ENCODE results near the gene FARS2. TPM values are rescaled to one million over a fixed set of nuclear protein-coding genes. Genes with fewer than 3 reads are reported as not detected.

The FARS2 gene
- total RNA-seq, 2 donors from 2014 or later, result 16.2 to 18.3 TPM

DNA sequence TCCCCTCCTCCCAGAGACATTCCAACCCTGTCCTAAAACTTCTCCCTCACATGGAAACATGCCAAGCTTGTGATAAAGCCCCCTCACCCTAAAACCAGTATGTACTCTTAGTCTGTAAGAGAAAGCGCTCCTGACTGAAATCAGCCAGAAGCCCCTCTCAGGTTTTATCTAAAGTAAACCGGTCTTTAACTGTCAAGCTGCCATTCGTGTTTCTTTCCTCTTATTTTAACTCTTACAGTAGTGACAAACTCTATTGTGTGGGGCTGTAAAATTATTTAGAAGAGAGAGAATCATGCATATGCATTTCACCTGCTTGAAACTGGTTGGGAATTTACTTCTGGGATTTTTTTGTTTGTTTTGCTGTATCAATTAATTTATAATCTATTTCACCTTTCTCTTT lies 62.7 kb downstream of the FARS2 start:
- Histone ChIP-seq H3K4me3 (ENCODE audit: low read length) (peak overlapping the region; percentile 59), H3K9me3 (ENCODE audit: control insufficient read depth, low read length) (peaks cover 46% of the 10 kb centered on the region), H3K36me3 (ENCODE audit: control insufficient read depth, insufficient read depth, low read length) (peaks cover 18% of the 10 kb centered on the region), H3K27ac (ENCODE audit: low read depth, low read length) (no peak overlapping the region), H3K27me3 (ENCODE audit: control insufficient read depth, insufficient read depth, low read length, poor library complexity, severe bottlenecking) (no peaks in the 10 kb centered on the region), H3K9ac (ENCODE audit: extremely low read depth, low read length, poor library complexity, severe bottlenecking) (no peak overlapping the region), H3K4me1 (ENCODE audit: control insufficient read depth, insufficient read depth, low read length) (no peaks in the 10 kb centered on the region)
- H3K4me3 Mint-ChIP-seq, result no peak overlapping the region
- peaks cover 2% of the 10 kb centered on the region for H3K27me3 Mint-ChIP-seq (ENCODE audit: insufficient read depth)
- no peak for DNase-seq
- H3K36me3 Mint-ChIP-seq (ENCODE audit: low read depth), result peaks cover 59% of the 10 kb centered on the region
- TF ChIP-seq, protein P1, sequence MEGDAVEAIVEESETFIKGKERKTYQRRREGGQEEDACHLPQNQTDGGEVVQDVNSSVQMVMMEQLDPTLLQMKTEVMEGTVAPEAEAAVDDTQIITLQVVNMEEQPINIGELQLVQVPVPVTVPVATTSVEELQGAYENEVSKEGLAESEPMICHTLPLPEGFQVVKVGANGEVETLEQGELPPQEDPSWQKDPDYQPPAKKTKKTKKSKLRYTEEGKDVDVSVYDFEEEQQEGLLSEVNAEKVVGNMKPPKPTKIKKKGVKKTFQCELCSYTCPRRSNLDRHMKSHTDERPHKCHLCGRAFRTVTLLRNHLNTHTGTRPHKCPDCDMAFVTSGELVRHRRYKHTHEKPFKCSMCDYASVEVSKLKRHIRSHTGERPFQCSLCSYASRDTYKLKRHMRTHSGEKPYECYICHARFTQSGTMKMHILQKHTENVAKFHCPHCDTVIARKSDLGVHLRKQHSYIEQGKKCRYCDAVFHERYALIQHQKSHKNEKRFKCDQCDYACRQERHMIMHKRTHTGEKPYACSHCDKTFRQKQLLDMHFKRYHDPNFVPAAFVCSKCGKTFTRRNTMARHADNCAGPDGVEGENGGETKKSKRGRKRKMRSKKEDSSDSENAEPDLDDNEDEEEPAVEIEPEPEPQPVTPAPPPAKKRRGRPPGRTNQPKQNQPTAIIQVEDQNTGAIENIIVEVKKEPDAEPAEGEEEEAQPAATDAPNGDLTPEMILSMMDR (conservative IDR thresholded peaks at IDR 0.05), result no peak
- H3K9me3 Mint-ChIP-seq, result peaks cover 67% of the 10 kb centered on the region
- no peak overlapping the region for H3K27ac Mint-ChIP-seq
- WGBS, 2 experiments (ENCODE audit: insufficient coverage in 1 of 2, insufficient read length in 1 of 2), result 96% methylated on average over 3 of the region's 3 CpGs; no CpG with 5 or more reads in 1 of the 2 experiments
- no peaks in the 10 kb centered on the region for H3K4me1 Mint-ChIP-seq

DNA sequence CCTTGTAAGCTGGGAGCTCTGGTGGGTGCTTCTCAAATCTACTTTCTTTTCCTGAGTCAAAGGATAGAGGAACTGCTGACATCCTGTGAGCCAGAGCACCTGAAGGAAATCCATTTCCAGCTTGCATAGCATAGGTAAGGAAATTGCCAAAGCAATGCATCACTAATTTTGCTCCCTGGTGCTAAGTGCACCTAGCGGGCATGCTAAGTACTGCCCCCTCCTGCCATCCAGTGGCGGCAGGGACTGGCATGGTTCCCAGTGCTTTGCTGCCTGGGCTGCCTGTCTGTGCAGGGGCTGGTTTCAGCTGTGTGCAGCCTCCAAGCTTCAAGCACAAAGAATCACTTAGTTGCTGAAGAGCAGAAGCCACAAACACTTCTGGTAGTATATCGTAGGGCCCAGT lies 63.9 kb downstream of the FARS2 start:
- H3K4me1 ChIP-seq (ENCODE audit: control insufficient read depth, insufficient read depth, low read length), result no peaks in the 10 kb centered on the region
- H3K9ac ChIP-seq (ENCODE audit: extremely low read depth, low read length, poor library complexity, severe bottlenecking), result no peak overlapping the region
- peak overlapping the region; percentile 59 for H3K4me3 ChIP-seq (ENCODE audit: low read length)
- Mint-ChIP-seq H3K27me3 (ENCODE audit: insufficient read depth) (peaks cover 2% of the 10 kb centered on the region), H3K36me3 (ENCODE audit: low read depth) (peaks cover 56% of the 10 kb centered on the region), H3K27ac (no peak overlapping the region), H3K4me1 (no peaks in the 10 kb centered on the region), H3K9me3 (peaks cover 60% of the 10 kb centered on the region), H3K4me3 (no peak overlapping the region)
- 88 to 90% methylated on average over 3 of the region's 3 CpGs for WGBS, 2 experiments (ENCODE audit: insufficient coverage in 1 of 2, insufficient read length in 1 of 2)
- TF ChIP-seq, protein P1 (conservative IDR thresholded peaks at IDR 0.05), result no peak
- DNase-seq, result no peak
- H3K9me3 ChIP-seq (ENCODE audit: control insufficient read depth, low read length), result peaks cover 46% of the 10 kb centered on the region
- H3K27ac ChIP-seq (ENCODE audit: low read depth, low read length), result no peak overlapping the region
- no peaks in the 10 kb centered on the region for H3K27me3 ChIP-seq (ENCODE audit: control insufficient read depth, insufficient read depth, low read length, poor library complexity, severe bottlenecking)
- peaks cover 18% of the 10 kb centered on the region for H3K36me3 ChIP-seq (ENCODE audit: control insufficient read depth, insufficient read depth, low read length)

DNA sequence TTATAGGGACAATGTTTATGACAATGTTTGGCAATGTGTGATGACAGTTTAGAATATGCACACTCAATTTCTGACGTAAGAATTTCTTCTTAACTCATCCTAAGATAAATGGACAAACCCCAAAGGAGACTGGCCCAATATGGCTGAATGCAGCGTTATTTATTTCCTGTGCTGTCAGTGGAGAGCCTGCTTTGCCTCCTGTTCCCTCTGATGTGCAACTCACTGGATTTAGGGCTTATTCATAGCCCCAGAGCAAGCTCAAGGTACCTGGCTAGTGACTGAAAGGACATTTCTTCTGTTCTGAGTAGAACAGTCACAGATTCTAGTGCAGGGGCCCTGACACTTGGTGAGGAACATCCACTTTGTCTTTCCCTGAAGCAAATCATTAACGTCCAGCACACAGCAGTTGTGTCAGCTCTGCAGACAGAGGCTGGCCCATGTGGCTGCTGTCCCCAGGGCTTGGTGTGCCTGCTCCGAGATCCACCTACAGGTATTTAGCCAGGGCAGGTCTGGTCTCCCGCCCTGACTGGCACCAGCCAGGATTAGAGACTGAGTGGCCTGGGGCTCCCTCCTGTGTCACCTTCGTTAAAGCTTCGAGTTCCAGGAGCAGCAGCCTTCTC lies 64.8 kb downstream of the FARS2 start:
- Mint-ChIP-seq H3K27me3 (ENCODE audit: insufficient read depth) (peaks cover 1% of the 10 kb centered on the region), H3K9me3 (peaks cover 52% of the 10 kb centered on the region), H3K36me3 (ENCODE audit: low read depth) (peaks cover 50% of the 10 kb centered on the region), H3K4me3 (no peak overlapping the region), H3K4me1 (no peaks in the 10 kb centered on the region), H3K27ac (no peak overlapping the region)
- no peak overlapping the region for H3K27ac ChIP-seq (ENCODE audit: low read depth, low read length)
- H3K36me3 ChIP-seq (ENCODE audit: control insufficient read depth, insufficient read depth, low read length), result peaks cover 18% of the 10 kb centered on the region
- peaks cover 46% of the 10 kb centered on the region for H3K9me3 ChIP-seq (ENCODE audit: control insufficient read depth, low read length)
- no peak for DNase-seq
- no peaks in the 10 kb centered on the region for H3K4me1 ChIP-seq (ENCODE audit: control insufficient read depth, insufficient read depth, low read length)
- WGBS, 2 experiments (ENCODE audit: insufficient coverage in 1 of 2, insufficient read length in 1 of 2), result 95% methylated on average over 2 to 7 of the region's 7 CpGs
- H3K9ac ChIP-seq (ENCODE audit: extremely low read depth, low read length, poor library complexity, severe bottlenecking), result no peak overlapping the region
- no peaks in the 10 kb centered on the region for H3K27me3 ChIP-seq (ENCODE audit: control insufficient read depth, insufficient read depth, low read length, poor library complexity, severe bottlenecking)
- H3K4me3 ChIP-seq (ENCODE audit: low read length), result no peak overlapping the region
- TF ChIP-seq, protein P1 (conservative IDR thresholded peaks at IDR 0.05), result no peak
